ENCODE measurements around the gene DRC1. TPM values are rescaled to one million over a fixed set of nuclear protein-coding genes. Genes with fewer than 3 reads are reported as not detected.
A peak's percentile ranks its signal among the peaks of the same experiment; 100 is the strongest.

DRC1 gene
- total RNA-seq, 1 experiment from 2014 or later: not detected

GRCh38 chr2:26503231-26503880, 101.6 kb downstream of the DRC1 start:
- ATAC-seq (peak; percentile 99), DNase-seq (ENCODE audit: low read depth, low spot score) (peak; percentile 73)
- Histone ChIP-seq H3K4me1 (ENCODE audit: control insufficient read depth in 1 of 2, insufficient read depth in 2 of 2, low read length in 2 of 2) (peaks cover 3 to 15% of the 10 kb centered on the region in 2 experiments; a peak in 3 of 4 replicates), H3K36me3 (ENCODE audit: control insufficient read depth in 1 of 2, insufficient read depth in 2 of 2, low read length in 2 of 2) (no peaks in the 10 kb centered on the region), H3K4me3 (replicated peaks in 1 of 2; ENCODE audit: low read depth in 1 of 2, low read length in 2 of 2) (peak overlapping the region; percentile 41 to 60), H4K20me1 (ENCODE audit: insufficient read depth) (no peaks in the 10 kb centered on the region), H3K9ac (ENCODE audit: low read length) (peak overlapping the region; percentile 61), H3K9me3 (ENCODE audit: control insufficient read depth in 1 of 2, insufficient read depth in 1 of 2, low read depth in 1 of 2, low read length in 2 of 2) (no peaks in the 10 kb centered on the region), H3K9me2 (ENCODE audit: insufficient read depth) (no peaks in the 10 kb centered on the region), H3K27ac (ENCODE audit: low read depth, low read length) (peak overlapping the region; percentile 7; the same call in 1 of the 2 replicates), H2AFZ (ENCODE audit: low read depth, low read length, poor library complexity, severe bottlenecking) (peak overlapping the region; percentile 53), H3K27me3 (ENCODE audit: insufficient read depth, low read length) (no peaks in the 10 kb centered on the region; the same call in 1 of the 2 replicates), H3K79me2 (ENCODE audit: insufficient read depth, low read length) (no peaks in the 10 kb centered on the region), H3K4me2 (ENCODE audit: low read length) (peak overlapping the region; percentile 87)
- ChIA-PET POLR2A (no interaction called here), RAD21 (ENCODE audit: low non-redundant PET in 1 of 2, low total read pairs in 2 of 2, uncharacterized antibody in 2 of 2, unreplicated experiment in 2 of 2) (no interaction called here), CTCF (interaction anchor here (0.6 to 3.2 kb wide), 6 partner anchors 12 to 250 kb away, joined by 3 to 14 read pairs (median 4); no protein-coding TSS in a partner anchor)
- TF ChIP-seq POLR2AphosphoS5 (IDR thresholded peaks at IDR 0.05; ENCODE audit: low read depth, low read length) (peak; percentile 90), ZFX (IDR thresholded peaks at IDR 0.05) (peak; percentile 66), RAD21 (IDR thresholded peaks at IDR 0.05; ENCODE audit: low read depth) (peak; percentile 68), FOSL1 (IDR thresholded peaks at IDR 0.05; ENCODE audit: low read depth) (no peak), ZNF274 (IDR thresholded peaks at IDR 0.05; ENCODE audit: low read depth, low read length) (no peak), ZBTB33 (IDR thresholded peaks at IDR 0.05; ENCODE audit: extremely low read depth, insufficient replicate concordance, low read length) (no peak)
- TF ChIP-seq, protein P1, sequence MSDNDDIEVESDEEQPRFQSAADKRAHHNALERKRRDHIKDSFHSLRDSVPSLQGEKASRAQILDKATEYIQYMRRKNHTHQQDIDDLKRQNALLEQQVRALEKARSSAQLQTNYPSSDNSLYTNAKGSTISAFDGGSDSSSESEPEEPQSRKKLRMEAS (IDR thresholded peaks at IDR 0.05): peak; percentile 61; the same call in 1 of the 2 replicates
- TF ChIP-seq, protein P2, sequence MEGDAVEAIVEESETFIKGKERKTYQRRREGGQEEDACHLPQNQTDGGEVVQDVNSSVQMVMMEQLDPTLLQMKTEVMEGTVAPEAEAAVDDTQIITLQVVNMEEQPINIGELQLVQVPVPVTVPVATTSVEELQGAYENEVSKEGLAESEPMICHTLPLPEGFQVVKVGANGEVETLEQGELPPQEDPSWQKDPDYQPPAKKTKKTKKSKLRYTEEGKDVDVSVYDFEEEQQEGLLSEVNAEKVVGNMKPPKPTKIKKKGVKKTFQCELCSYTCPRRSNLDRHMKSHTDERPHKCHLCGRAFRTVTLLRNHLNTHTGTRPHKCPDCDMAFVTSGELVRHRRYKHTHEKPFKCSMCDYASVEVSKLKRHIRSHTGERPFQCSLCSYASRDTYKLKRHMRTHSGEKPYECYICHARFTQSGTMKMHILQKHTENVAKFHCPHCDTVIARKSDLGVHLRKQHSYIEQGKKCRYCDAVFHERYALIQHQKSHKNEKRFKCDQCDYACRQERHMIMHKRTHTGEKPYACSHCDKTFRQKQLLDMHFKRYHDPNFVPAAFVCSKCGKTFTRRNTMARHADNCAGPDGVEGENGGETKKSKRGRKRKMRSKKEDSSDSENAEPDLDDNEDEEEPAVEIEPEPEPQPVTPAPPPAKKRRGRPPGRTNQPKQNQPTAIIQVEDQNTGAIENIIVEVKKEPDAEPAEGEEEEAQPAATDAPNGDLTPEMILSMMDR (IDR thresholded peaks at IDR 0.05 in 2 of 3, conservative IDR thresholded peaks at IDR 0.05 in 1 of 3; ENCODE audit: borderline replicate concordance in 1 of 3, insufficient read depth in 1 of 3, low read depth in 2 of 3, low read length in 2 of 3): peak; percentile 95 to 99 (median 98)
- intact Hi-C loops (cut with micrococcal nuclease): loop anchor here (1.0 kb wide), 2 partner anchors 74 to 242 kb away; no protein-coding TSS in a partner anchor
- BruUV-seq (replicated peaks): no TSS peak
